GM13976 (cell line): ENCODE data around the gene CFAP299.
"Not testable (repeated sequence)": the region's sequence is repeated elsewhere in the genome, so short reads cannot be mapped to it uniquely, and the experiment has no call there.

Source experiments
- DNase-seq: peaks from one replicate; pipeline ENCODE4 v3.0.0; 2012; ENCODE audit warnings: low spot score
- CTCF ChIP-seq: IDR thresholded peaks from 2 replicates; pipeline ENCODE4 v1.5.1; 2012; ENCODE audit warnings: borderline replicate concordance, mild to moderate bottlenecking; ENCODE audit not compliant: insufficient read depth; ENCODE audit errors: extremely low read depth, missing control alignments, control extremely low read depth
- in situ Hi-C: fragments of 300-500 bp; cut with MboI; formaldehyde crosslinking; loops from one replicate; pipeline ENCODE4 v1.12.0; 2022; ENCODE audit warnings: low sequenced_read_pairs, mixed read lengths, inconsistent platforms; ENCODE audit not compliant: unreplicated experiment

Gene CFAP299

GRCh38 chr4:80309294-80310004, 26.1 kb upstream of the CFAP299 start:
- no peak for TF ChIP-seq CTCF
- no peak for DNase-seq
- in situ Hi-C loops, result no loop called here

- in situ Hi-C loops, result no loop called here
Measured at GRCh38 chr4:80311130-80311529, 24.4 kb upstream of the CFAP299 start.

GRCh38 chr4:80312124-80312523, 23.4 kb upstream of the CFAP299 start:
- no peak for DNase-seq
- TF ChIP-seq CTCF, result no peak
- in situ Hi-C loops, result no loop called here

More at GRCh38 chr4:80311130-80311529, 24.4 kb upstream of the CFAP299 start:
- DNase-seq, result no peak
- no peak for TF ChIP-seq CTCF

- no peak for DNase-seq
- in situ Hi-C loops, result no loop called here
- TF ChIP-seq CTCF, result no peak
Measured at GRCh38 chr4:80313627-80314026, 21.9 kb upstream of the CFAP299 start.

GRCh38 chr4:80315848-80316247, 19.7 kb upstream of the CFAP299 start:
- DNase-seq, in situ Hi-C loops: not testable (repeated sequence)

- no peak for DNase-seq
- in situ Hi-C loops, result no loop called here
- no peak for TF ChIP-seq CTCF
Measured at GRCh38 chr4:80321341-80321740, 14.2 kb upstream of the CFAP299 start.

- no peak for DNase-seq
- no peak for TF ChIP-seq CTCF
Measured at GRCh38 chr4:80321776-80322175, 13.8 kb upstream of the CFAP299 start.

More at GRCh38 chr4:80321776-80322175, 13.8 kb upstream of the CFAP299 start:
- in situ Hi-C loops, result no loop called here
